GM19455 (cell line): ENCODE data around the gene TSPAN12.

Experiments used
- ATAC-seq: cut with Tn5 transposase; IDR thresholded peaks from one replicate; pipeline ENCODE4 v1.9.1; 2021; ENCODE audit not compliant: unreplicated experiment

TSPAN12 gene

DNA sequence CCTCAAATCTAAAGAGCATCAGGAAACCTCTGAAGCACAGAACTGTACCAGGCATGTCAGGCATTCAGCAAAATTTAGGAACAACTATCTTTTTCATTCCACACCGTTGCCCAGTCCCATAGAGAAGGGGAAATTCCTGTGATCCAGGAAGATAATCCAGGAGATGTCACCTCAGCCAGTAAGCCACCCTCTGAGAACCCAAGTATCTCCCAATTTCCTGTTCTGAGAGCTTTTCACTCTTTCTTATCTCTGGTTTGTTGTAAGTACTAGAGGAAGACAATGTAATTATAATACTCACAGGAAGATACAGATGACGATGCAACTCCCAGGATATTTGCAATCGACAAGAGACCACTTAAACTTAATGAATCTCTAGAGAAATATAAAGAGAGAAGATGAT is 97.1 kb downstream of the TSPAN12 start:
- ATAC-seq: no peak

DNA sequence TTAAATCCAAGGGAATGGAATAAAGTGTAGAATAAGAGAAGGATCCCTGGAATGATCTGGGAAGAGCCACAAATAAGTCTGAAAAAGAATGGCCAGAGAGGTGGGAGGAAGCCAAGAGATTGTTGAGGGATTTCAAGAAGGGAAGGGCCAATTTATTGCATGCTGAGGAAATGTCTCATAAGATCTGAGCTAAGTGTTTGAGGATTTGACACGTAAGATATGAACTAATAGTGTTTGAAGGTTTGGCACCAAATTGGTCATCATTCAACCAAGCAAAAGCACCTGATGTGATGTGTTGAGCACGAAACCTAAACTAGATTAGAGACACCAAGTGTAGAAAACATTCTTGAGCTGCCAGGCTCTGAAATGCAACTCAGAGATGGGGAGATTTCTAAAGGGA is 97.9 kb downstream of the TSPAN12 start:
- no peak for ATAC-seq

DNA sequence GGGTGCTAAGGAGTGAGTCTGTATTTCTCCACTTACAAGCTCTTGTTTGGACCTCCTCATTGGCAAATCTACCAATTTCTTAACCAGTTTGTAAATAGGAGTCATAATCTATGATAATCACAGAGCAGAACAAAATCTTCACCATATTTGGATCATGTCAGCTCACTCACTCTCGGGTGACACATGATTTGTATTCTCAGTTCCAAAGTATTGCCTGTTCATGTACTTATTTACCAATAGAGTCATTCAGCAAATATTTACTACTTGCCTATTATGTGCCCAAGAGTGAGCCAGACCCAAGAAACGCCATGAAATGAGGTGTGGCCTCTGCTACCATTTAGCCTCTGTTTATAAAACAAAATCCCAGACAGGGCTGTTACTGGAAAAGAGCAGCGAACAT is 114.8 kb downstream of the TSPAN12 start:
- no peak for ATAC-seq

DNA sequence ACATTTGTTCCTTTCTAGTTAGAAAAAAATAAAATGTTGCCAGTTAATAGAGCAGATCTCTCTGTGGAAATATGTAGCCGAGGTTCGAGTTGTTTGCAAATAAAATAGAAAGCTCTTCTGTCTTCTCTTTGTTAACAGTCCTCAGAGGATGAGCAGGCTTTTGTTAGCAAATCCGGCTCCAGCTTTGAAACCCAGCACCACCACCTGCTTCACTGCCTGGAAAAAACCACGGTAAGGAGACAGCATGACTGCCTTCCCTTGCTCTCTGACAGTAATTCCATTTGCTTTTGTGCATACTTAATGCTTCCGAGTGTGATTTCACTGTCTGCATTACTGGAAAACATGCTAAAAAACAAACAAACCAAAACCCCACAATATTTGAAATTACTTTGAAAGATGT is 115.6 kb downstream of the TSPAN12 start:
- no peak for ATAC-seq

DNA sequence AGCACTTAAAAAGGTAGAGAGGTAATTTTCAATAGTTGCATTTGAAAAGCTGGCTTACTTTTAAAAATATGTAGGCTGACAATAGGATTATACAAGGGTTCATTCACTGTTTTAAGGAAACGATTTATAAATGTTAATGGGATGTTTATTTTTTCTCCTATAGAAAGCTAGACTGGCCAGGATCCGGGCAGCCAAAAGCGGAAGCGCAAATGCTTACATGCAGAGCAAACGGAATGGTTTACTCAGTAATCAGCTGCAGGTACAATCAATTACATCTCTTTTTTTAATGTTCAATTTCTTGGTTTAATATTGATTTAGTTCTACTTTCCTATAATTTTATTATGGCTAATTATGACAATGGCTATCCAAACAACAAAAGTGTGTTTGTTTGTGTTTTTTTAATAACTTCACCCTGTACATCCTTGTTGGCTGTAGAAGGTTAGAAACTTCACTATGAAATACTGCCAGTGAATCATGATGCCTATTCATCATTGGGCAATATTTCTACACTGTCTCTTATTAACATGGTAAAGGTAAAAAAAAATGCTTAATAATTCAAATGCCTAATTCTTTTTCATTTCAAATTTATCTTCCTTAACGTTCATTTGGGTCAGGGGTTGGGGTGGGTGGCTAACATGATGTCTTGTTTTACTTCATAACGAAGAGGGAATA is 116.4 kb downstream of the TSPAN12 start:
- no peak for ATAC-seq

DNA sequence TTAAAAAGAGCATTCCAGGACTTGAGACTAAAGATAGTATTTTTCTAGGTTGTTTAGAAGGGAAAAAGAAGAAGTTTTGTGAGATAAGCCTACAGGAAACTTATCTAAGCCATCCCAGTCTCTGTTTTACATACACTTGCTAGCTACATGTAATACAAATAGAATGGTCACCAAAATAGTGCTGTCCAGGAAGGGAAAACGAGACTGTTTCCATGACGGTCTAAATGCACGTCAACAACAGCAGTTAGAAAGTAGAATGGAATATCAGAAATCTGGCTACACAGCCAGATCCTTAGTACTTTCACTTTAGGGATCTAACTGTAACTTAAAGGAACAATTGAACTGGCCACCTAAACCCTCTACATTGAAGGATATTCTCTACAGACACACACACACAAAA is 117.6 kb downstream of the TSPAN12 start:
- ATAC-seq: no peak

DNA sequence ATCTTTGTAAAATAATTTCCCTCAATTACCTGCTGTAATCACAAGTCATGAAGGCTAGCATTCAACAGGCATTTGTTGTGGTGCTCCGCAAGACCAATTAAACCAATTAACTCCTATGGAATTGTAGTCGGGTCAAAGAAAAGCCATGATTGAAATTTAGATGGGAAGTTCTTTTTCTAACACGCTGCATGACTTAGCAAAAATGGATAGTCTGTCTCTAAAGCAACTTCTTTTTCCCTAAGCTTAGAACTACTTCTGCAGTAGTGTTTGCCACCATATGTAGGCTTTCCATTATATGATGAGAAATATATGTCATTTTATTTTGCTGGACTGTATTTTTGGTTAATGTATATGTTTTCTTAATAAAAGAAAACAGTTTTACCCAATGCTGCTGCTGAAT is 119.1 kb downstream of the TSPAN12 start:
- no peak for ATAC-seq
